HS-27A (cell line): ENCODE results near the gene KCNMA1.

Experiments used
- DNase-seq: peaks from one replicate; pipeline ENCODE4 v3.0.0-alpha.2; 2012; ENCODE audit warnings: low read depth, missing footprints

The KCNMA1 gene

GRCh38 chr10:77266242-77266641 is 371.4 kb downstream of the KCNMA1 start:
- no peak for DNase-seq

GRCh38 chr10:77264527-77264926 is 373.1 kb downstream of the KCNMA1 start:
- no peak for DNase-seq

- DNase-seq, result no peak
Measured at GRCh38 chr10:77264107-77264506, 373.5 kb downstream of the KCNMA1 start.

GRCh38 chr10:77263700-77264099 is 373.9 kb downstream of the KCNMA1 start:
- no peak for DNase-seq

- DNase-seq, result no peak
Measured at GRCh38 chr10:77261146-77261545, 376.5 kb downstream of the KCNMA1 start.

- DNase-seq, result no peak
Measured at GRCh38 chr10:77259171-77259874, 378.3 kb downstream of the KCNMA1 start.

- no peak for DNase-seq
Measured at GRCh38 chr10:77256346-77256745, 381.3 kb downstream of the KCNMA1 start.

- no peak for DNase-seq
Measured at GRCh38 chr10:77253556-77254064, 384.0 kb downstream of the KCNMA1 start.

GRCh38 chr10:77253147-77253545 is 384.5 kb downstream of the KCNMA1 start:
- no peak for DNase-seq

- DNase-seq, result no peak
Measured at GRCh38 chr10:77252380-77253146, 385.0 kb downstream of the KCNMA1 start.

GRCh38 chr10:77251297-77252013 is 386.2 kb downstream of the KCNMA1 start:
- no peak for DNase-seq

- DNase-seq, result no peak
Measured at GRCh38 chr10:77249901-77250459, 387.6 kb downstream of the KCNMA1 start.

GRCh38 chr10:77248104-77248790 is 389.4 kb downstream of the KCNMA1 start:
- DNase-seq, result no peak

GRCh38 chr10:77247031-77247990 is 390.3 kb downstream of the KCNMA1 start:
- DNase-seq, result no peak

- no peak for DNase-seq
Measured at GRCh38 chr10:77245953-77246352, 391.7 kb downstream of the KCNMA1 start.

GRCh38 chr10:77244746-77245145 is 392.9 kb downstream of the KCNMA1 start:
- no peak for DNase-seq

GRCh38 chr10:77244286-77244685 is 393.3 kb downstream of the KCNMA1 start:
- DNase-seq, result no peak

GRCh38 chr10:77241350-77241725 is 396.3 kb downstream of the KCNMA1 start:
- DNase-seq, result no peak

GRCh38 chr10:77240706-77241349 is 396.8 kb downstream of the KCNMA1 start:
- DNase-seq, result no peak

- no peak for DNase-seq
Measured at GRCh38 chr10:77240041-77240652, 397.5 kb downstream of the KCNMA1 start.
